ENCODE results near the gene GNG14.

Gene GNG14

GRCh38 chr19:12657966-12658365 lies 29.8 kb upstream of the GNG14 start:
- no peak for TF ChIP-seq CTCF (IDR thresholded peaks at IDR 0.05; ENCODE audit: insufficient read depth, low read depth, low read length, missing control alignments)
- H3K4me3 ChIP-seq (ENCODE audit: low read length): no peak overlapping the region
- no peak for DNase-seq (ENCODE audit: low read depth)

GRCh38 chr19:12660980-12661379 lies 26.8 kb upstream of the GNG14 start:
- no peak for DNase-seq (ENCODE audit: low read depth)
- no peak for TF ChIP-seq CTCF (IDR thresholded peaks at IDR 0.05; ENCODE audit: insufficient read depth, low read depth, low read length, missing control alignments)
- no peak overlapping the region for H3K4me3 ChIP-seq (ENCODE audit: low read length)

GRCh38 chr19:12664406-12665280 lies 23.2 kb upstream of the GNG14 start:
- no peak for DNase-seq (ENCODE audit: low read depth)
- TF ChIP-seq CTCF (IDR thresholded peaks at IDR 0.05; ENCODE audit: insufficient read depth, low read depth, low read length, missing control alignments): no peak
- H3K4me3 ChIP-seq (ENCODE audit: low read length): no peak overlapping the region

GRCh38 chr19:12665281-12665573 lies 22.6 kb upstream of the GNG14 start:
- H3K4me3 ChIP-seq (ENCODE audit: low read length): no peak overlapping the region
- TF ChIP-seq CTCF (IDR thresholded peaks at IDR 0.05; ENCODE audit: insufficient read depth, low read depth, low read length, missing control alignments): no peak
- DNase-seq (ENCODE audit: low read depth): no peak

DNA sequence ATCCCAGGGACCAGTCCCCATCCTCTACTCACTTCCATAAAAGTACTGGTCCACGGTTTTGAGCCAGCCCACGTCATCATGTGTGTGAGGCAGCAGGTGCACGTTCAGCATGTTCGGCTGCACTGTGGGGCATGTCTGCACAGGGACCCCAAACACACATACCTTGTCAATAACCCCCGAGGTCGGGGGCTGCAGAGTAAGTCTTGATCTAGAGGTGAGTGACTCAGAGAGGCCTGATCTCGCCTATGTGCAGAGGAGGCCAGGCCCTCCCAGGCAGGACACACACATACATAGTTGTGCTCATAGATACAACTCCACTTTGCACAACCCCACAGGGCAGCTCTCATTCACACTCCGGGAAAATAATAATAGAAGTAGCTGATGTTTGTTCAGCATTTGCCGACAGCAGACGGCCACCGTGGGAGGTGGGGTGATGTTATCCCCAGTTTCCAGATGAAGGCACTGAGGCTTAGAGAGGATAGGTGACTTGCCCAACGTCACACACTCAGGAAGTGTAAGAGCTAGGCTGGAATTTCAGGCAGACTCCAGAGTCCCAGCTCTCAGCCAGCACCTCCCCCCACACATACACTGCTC lies 22.0 kb upstream of the GNG14 start:
- DNase-seq (ENCODE audit: low read depth): no peak
- TF ChIP-seq CTCF (IDR thresholded peaks at IDR 0.05; ENCODE audit: insufficient read depth, low read depth, low read length, missing control alignments): no peak
- H3K4me3 ChIP-seq (ENCODE audit: low read length): peak overlapping the region; percentile 88

- DNase-seq (ENCODE audit: low read depth): peak; percentile 75
- peak within 1 kb of the TSS; percentile 88 for H3K4me3 ChIP-seq (ENCODE audit: low read length)
- TF ChIP-seq CTCF (IDR thresholded peaks at IDR 0.05; ENCODE audit: insufficient read depth, low read depth, low read length, missing control alignments): no peak
These were observed 21.3 kb upstream of the GNG14 start, which contains the start of the genes MAN2B1 and WDR83 for GRCh38 chr19:12666265-12667048. MAN2B1 (minus strand) TSS chr19:12666742; CDS start chr19:12666701, 41 bp downstream. WDR83 (plus strand) TSS chr19:12666807; CDS start chr19:12669791, 2,984 bp downstream.
